ENCODE measurements around the gene RAB33A.
A peak's percentile ranks its signal among the peaks of the same experiment; 100 is the strongest.

The RAB33A gene

GRCh38 chrX:130196466-130196865, 24.7 kb downstream of the RAB33A start (continued):
- TF ChIP-seq ZNF24 (tag by site-specific recombination; IDR thresholded peaks at IDR 0.05), result no peak
- no peak for TF ChIP-seq SP3 (tag by site-specific recombination; IDR thresholded peaks at IDR 0.05)
- TF ChIP-seq KLF7 (tag by site-specific recombination; IDR thresholded peaks at IDR 0.05; ENCODE audit: borderline replicate concordance), result no peak
- TF ChIP-seq ZNF394 (tag by site-specific recombination; IDR thresholded peaks at IDR 0.05; ENCODE audit: borderline replicate concordance), result peak; percentile 42; the same call in 1 of the 2 replicates
- no peak for TF ChIP-seq ZNF169 (tag by site-specific recombination; IDR thresholded peaks at IDR 0.05)
- TF ChIP-seq OSR2 (tag by site-specific recombination; IDR thresholded peaks at IDR 0.05), result peak; percentile 90
- TF ChIP-seq FEZF1 (tag by site-specific recombination; IDR thresholded peaks at IDR 0.05), result peak; percentile 68
- TF ChIP-seq SP7 (tag by site-specific recombination; IDR thresholded peaks at IDR 0.05), result peak; percentile 49; the same call in 1 of the 2 replicates
- TF ChIP-seq ZNF600 (tag by site-specific recombination; IDR thresholded peaks at IDR 0.05), result no peak
- TF ChIP-seq, protein P1, sequence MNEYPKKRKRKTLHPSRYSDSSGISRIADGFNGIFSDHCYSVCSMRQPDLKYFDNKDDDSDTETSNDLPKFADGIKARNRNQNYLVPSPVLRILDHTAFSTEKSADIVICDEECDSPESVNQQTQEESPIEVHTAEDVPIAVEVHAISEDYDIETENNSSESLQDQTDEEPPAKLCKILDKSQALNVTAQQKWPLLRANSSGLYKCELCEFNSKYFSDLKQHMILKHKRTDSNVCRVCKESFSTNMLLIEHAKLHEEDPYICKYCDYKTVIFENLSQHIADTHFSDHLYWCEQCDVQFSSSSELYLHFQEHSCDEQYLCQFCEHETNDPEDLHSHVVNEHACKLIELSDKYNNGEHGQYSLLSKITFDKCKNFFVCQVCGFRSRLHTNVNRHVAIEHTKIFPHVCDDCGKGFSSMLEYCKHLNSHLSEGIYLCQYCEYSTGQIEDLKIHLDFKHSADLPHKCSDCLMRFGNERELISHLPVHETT (tag by site-specific recombination; IDR thresholded peaks at IDR 0.05), result no peak
- TF ChIP-seq ZNF433 (tag by site-specific recombination; IDR thresholded peaks at IDR 0.05; ENCODE audit: low read depth), result no peak
- TF ChIP-seq ZNF311 (tag by site-specific recombination; IDR thresholded peaks at IDR 0.05; ENCODE audit: borderline replicate concordance), result no peak
- TF ChIP-seq, protein P2, sequence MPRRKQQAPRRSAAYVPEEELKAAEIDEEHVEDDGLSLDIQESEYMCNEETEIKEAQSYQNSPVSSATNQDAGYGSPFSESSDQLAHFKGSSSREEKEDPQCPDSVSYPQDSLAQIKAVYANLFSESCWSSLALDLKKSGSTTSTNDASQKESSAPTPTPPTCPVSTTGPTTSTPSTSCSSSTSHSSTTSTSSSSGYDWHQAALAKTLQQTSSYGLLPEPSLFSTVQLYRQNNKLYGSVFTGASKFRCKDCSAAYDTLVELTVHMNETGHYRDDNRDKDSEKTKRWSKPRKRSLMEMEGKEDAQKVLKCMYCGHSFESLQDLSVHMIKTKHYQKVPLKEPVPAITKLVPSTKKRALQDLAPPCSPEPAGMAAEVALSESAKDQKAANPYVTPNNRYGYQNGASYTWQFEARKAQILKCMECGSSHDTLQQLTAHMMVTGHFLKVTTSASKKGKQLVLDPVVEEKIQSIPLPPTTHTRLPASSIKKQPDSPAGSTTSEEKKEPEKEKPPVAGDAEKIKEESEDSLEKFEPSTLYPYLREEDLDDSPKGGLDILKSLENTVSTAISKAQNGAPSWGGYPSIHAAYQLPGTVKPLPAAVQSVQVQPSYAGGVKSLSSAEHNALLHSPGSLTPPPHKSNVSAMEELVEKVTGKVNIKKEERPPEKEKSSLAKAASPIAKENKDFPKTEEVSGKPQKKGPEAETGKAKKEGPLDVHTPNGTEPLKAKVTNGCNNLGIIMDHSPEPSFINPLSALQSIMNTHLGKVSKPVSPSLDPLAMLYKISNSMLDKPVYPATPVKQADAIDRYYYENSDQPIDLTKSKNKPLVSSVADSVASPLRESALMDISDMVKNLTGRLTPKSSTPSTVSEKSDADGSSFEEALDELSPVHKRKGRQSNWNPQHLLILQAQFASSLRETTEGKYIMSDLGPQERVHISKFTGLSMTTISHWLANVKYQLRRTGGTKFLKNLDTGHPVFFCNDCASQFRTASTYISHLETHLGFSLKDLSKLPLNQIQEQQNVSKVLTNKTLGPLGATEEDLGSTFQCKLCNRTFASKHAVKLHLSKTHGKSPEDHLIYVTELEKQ (tag by site-specific recombination; IDR thresholded peaks at IDR 0.05; ENCODE audit: borderline replicate concordance), result no peak
- TF ChIP-seq EGR2 (tag by site-specific recombination; IDR thresholded peaks at IDR 0.05; ENCODE audit: low read depth), result no peak
- no peak for TF ChIP-seq ZNF404 (tag by site-specific recombination; IDR thresholded peaks at IDR 0.05)
- TF ChIP-seq, protein P3, sequence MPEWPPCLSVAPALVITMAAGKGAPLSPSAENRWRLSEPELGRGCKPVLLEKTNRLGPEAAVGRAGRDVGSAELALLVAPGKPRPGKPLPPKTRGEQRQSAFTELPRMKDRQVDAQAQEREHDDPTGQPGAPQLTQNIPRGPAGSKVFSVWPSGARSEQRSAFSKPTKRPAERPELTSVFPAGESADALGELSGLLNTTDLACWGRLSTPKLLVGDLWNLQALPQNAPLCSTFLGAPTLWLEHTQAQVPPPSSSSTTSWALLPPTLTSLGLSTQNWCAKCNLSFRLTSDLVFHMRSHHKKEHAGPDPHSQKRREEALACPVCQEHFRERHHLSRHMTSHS (tag by site-specific recombination; IDR thresholded peaks at IDR 0.05), result no peak
- no peak for TF ChIP-seq ZEB2 (tag by site-specific recombination; IDR thresholded peaks at IDR 0.05)
- TF ChIP-seq ZNF610 (tag by site-specific recombination; IDR thresholded peaks at IDR 0.05; ENCODE audit: borderline replicate concordance), result no peak
- TF ChIP-seq TRIM28 (IDR thresholded peaks at IDR 0.05; ENCODE audit: borderline replicate concordance, low read length), result no peak
- peak; percentile 51; the same call in 1 of the 2 replicates for TF ChIP-seq INSM2 (tag by site-specific recombination; IDR thresholded peaks at IDR 0.05)

GRCh38 chrX:130197464-130197863, 25.7 kb downstream of the RAB33A start:
- no peaks in the 10 kb centered on the region for H3K4me1 ChIP-seq (ENCODE audit: control insufficient read depth, insufficient read depth, low read length)
- H3K27ac ChIP-seq (ENCODE audit: extremely low read depth, low read depth, low read length), result no peak overlapping the region
- ChIA-PET POLR2A (no interaction called here), CTCF (no interaction called here)
- no peaks in the 10 kb centered on the region for H3K9me3 ChIP-seq (ENCODE audit: control insufficient read depth, insufficient read depth, low read depth, low read length)
- no peaks in the 10 kb centered on the region for H3K36me3 ChIP-seq (ENCODE audit: control insufficient read depth in 2 of 2, insufficient read depth in 1 of 2, low read length in 2 of 2)
- no peak overlapping the region for H3K4me3 ChIP-seq (ENCODE audit: low read depth, low read length)
- TF ChIP-seq ZNF157 (tag by site-specific recombination; IDR thresholded peaks at IDR 0.05) (no peak), RBAK (tag by site-specific recombination; IDR thresholded peaks at IDR 0.05) (no peak), ZFHX2 (tag by site-specific recombination; conservative IDR thresholded peaks at IDR 0.05) (no peak), BCL11B (tag by site-specific recombination; IDR thresholded peaks at IDR 0.05; ENCODE audit: low read depth) (no peak), ZNF610 (tag by site-specific recombination; IDR thresholded peaks at IDR 0.05; ENCODE audit: borderline replicate concordance) (no peak)
- TF ChIP-seq, protein P4, sequence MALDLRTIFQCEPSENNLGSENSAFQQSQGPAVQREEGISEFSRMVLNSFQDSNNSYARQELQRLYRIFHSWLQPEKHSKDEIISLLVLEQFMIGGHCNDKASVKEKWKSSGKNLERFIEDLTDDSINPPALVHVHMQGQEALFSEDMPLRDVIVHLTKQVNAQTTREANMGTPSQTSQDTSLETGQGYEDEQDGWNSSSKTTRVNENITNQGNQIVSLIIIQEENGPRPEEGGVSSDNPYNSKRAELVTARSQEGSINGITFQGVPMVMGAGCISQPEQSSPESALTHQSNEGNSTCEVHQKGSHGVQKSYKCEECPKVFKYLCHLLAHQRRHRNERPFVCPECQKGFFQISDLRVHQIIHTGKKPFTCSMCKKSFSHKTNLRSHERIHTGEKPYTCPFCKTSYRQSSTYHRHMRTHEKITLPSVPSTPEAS (tag by site-specific recombination; IDR thresholded peaks at IDR 0.05), result no peak
